ENCODE results near the gene COL6A3. TPM values are rescaled to one million over a fixed set of nuclear protein-coding genes. Genes with fewer than 3 reads are reported as not detected.
A peak's percentile ranks its signal among the peaks of the same experiment; 100 is the strongest.

Gene COL6A3
- total RNA-seq, 1 donor from 2014 or later: 57.1 TPM

DNA sequence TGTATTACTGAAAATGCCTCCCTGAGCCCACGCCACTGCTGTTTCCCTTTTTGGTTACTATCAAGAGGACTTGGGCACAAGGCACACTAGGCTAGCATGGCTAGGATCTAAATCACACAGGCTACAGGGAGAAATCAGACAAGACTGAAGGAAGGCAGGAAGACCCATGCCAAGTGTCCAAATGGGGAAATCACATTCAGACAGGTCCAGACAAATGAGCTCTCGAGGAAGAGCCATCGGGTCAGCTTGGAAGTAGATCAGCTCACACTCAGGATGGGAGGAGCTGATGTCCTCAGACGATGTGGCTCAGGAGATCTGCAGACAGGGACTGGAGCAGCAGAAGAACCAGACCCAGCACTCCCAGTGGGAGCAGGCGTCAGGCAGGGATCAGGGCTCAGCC lies 113.2 kb downstream of the COL6A3 start:
- no peak overlapping the region for H3K27ac ChIP-seq (replicated peaks)
- H3K27me3 ChIP-seq (ENCODE audit: low read depth): no peaks in the 10 kb centered on the region
- no peak for DNase-seq
- intact Hi-C loops (cut with micrococcal nuclease): no loop called here
- H3K9me3 ChIP-seq (replicated peaks): peaks cover 14% of the 10 kb centered on the region
- H3K4me3 ChIP-seq: no peak overlapping the region
- peaks cover 20% of the 10 kb centered on the region for H3K4me1 ChIP-seq
- no peaks in the 10 kb centered on the region for H3K36me3 ChIP-seq
- TF ChIP-seq, protein P1, sequence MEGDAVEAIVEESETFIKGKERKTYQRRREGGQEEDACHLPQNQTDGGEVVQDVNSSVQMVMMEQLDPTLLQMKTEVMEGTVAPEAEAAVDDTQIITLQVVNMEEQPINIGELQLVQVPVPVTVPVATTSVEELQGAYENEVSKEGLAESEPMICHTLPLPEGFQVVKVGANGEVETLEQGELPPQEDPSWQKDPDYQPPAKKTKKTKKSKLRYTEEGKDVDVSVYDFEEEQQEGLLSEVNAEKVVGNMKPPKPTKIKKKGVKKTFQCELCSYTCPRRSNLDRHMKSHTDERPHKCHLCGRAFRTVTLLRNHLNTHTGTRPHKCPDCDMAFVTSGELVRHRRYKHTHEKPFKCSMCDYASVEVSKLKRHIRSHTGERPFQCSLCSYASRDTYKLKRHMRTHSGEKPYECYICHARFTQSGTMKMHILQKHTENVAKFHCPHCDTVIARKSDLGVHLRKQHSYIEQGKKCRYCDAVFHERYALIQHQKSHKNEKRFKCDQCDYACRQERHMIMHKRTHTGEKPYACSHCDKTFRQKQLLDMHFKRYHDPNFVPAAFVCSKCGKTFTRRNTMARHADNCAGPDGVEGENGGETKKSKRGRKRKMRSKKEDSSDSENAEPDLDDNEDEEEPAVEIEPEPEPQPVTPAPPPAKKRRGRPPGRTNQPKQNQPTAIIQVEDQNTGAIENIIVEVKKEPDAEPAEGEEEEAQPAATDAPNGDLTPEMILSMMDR (IDR thresholded peaks at IDR 0.05; ENCODE audit: borderline replicate concordance): no peak

DNA sequence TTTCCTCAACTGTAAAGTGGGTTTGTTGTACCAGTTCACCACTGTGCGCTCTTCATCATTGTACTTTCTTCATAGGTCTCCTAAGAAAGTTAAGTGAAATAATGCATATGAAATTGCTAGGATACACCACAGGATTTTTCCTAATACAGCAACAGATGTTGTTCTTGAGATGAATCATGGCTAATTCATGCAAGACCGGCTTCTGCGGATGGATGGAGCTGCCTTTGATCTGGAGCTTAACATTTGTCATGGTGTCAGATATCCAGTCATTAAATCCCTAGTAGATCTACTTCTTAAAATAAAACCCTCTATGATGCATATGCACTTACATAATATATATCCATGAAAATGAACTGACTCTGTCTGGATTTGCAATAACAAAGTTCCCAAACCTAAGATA lies 114.1 kb downstream of the COL6A3 start:
- TF ChIP-seq, protein P1 (IDR thresholded peaks at IDR 0.05; ENCODE audit: borderline replicate concordance): no peak
- no peak overlapping the region for H3K27ac ChIP-seq (replicated peaks)
- peaks cover 20% of the 10 kb centered on the region for H3K4me1 ChIP-seq
- DNase-seq: no peak
- no peak overlapping the region for H3K4me3 ChIP-seq
- H3K9me3 ChIP-seq (replicated peaks): peaks cover 14% of the 10 kb centered on the region
- no peaks in the 10 kb centered on the region for H3K27me3 ChIP-seq (ENCODE audit: low read depth)
- H3K36me3 ChIP-seq: no peaks in the 10 kb centered on the region
- intact Hi-C loops (cut with micrococcal nuclease): no loop called here

DNA sequence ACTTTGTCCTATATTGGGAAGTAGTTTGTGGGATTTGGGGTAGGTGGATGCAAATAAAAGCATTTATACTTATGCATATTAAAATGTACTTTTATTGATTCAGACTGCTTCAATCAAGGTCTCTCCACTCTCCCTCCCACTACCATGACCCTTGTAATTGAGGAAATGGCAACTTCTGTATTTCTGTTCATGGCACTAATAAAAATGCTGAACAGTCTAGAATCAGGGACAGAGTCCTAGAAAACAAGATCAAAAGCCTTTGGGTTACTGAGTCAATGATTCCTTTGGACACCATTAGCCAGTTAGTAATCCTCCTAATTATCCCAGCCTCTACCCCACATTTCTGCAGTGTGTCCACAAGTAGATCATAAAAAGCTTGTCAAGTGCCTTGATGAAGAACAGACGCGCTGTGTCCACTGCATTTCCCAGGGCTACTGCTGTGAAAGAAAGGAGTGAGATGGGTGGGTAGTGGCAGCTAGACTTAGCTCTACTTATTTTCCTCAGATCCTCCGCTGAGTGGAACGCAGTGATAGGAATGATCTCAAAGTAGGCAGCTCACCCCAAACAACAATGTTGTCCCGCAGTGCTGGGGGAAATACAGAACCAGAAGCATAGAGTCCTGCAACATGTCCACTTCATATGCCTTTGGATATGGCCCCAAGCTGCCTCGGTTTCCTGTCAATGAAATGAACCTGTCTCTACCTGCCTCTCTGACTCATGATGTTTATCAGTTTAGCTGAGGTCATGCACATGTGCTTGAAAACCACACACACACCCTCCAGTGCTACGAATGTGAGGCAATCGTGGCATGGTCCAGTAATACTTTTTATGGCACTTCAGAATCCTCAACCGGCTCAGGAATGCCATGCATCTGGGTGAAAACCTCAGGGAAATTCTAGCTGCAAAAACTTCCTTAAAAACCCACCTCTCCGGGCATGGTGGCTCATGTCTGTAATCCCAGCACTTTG lies 115.5 kb downstream of the COL6A3 start:
- Histone ChIP-seq H3K9me3 (replicated peaks) (peaks cover 9% of the 10 kb centered on the region), H3K4me3 (no peak overlapping the region), H3K27ac (replicated peaks) (no peak overlapping the region), H3K4me1 (peaks cover 29% of the 10 kb centered on the region), H3K27me3 (ENCODE audit: low read depth) (no peaks in the 10 kb centered on the region), H3K36me3 (no peaks in the 10 kb centered on the region)
- TF ChIP-seq, protein P1 (IDR thresholded peaks at IDR 0.05; ENCODE audit: borderline replicate concordance): no peak
- intact Hi-C loops (cut with micrococcal nuclease): no loop called here
- DNase-seq: no peak

DNA sequence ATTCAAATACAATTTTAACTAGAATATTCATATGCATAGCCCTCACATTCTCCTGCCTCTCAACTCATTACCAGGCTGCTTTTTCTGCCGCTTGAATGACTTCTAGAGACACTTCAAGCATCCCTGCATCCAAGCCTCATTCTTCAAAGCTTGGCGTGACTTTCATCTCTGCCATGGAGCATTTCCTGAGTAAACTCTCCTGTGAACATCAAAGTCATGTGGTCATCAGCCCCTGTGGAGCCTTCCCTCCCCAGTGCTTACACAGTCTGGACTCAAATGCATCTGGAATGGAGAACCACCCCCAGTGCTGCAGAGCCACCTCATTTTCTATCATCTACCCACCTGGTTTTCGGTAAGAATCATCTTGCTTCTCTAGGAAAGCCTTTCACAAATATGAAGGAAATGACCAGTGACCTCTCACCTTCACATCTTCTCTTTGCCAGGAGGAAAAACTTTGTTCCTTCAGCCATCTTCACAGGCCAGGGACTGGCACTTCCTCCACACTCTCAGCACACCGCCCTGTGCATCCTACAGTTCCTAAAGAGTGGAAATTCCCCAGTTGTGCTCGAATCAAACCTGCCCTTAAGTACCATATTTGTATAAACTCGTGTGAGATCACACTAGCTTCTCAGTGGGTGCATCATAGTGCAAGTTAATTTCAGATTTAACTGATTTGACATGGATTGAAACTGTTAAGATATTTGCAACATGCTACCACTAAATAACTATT lies 116.4 kb downstream of the COL6A3 start:
- Histone ChIP-seq H3K4me3 (no peak overlapping the region), H3K36me3 (no peaks in the 10 kb centered on the region), H3K27me3 (ENCODE audit: low read depth) (no peaks in the 10 kb centered on the region), H3K4me1 (peaks cover 29% of the 10 kb centered on the region), H3K27ac (replicated peaks) (no peak overlapping the region), H3K9me3 (replicated peaks) (peaks cover 8% of the 10 kb centered on the region)
- TF ChIP-seq, protein P1 (IDR thresholded peaks at IDR 0.05; ENCODE audit: borderline replicate concordance): no peak
- intact Hi-C loops (cut with micrococcal nuclease): no loop called here
- no peak for DNase-seq

DNA sequence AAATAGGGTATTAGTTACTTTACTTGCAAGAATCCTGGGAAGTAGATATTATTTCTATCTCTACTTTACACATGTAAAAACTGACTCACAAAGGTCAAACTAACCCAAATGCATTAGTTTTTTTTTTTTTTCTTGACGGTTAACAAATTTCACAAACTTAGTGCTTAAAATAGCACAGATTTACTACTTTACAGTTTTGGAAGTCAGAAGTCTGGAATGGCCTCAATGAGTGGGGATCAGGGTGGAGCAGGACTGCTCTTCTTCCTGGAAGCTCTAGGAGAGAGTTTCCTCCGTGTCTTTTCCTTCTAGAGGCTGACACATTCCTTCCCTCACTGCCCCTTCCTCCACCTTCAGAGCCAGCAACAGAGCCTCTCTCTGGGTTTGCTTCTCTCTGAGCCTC lies 117.2 kb downstream of the COL6A3 start:
- DNase-seq: no peak
- intact Hi-C loops (cut with micrococcal nuclease): no loop called here
- H3K27me3 ChIP-seq (ENCODE audit: low read depth): no peaks in the 10 kb centered on the region
- H3K4me1 ChIP-seq: peaks cover 34% of the 10 kb centered on the region
- TF ChIP-seq, protein P1 (IDR thresholded peaks at IDR 0.05; ENCODE audit: borderline replicate concordance): no peak
- peak overlapping the region; percentile 23 for H3K27ac ChIP-seq (replicated peaks)
- no peak overlapping the region for H3K4me3 ChIP-seq
- H3K9me3 ChIP-seq (replicated peaks): peaks cover 8% of the 10 kb centered on the region
- H3K36me3 ChIP-seq: no peaks in the 10 kb centered on the region

Measured in left ventricle myocardium inferior (tissue), 1 donor.